ENCODE data around the gene CLEC11A.

GRCh38 chr19:50702158-50702870 lies 20.9 kb upstream of the CLEC11A start:
- no peak for TF ChIP-seq ELK1 (CRISPR knock-in tag; IDR thresholded peaks at IDR 0.05)
- TF ChIP-seq FOXM1 (IDR thresholded peaks at IDR 0.05; ENCODE audit: low read depth), result no peak
- no peak for TF ChIP-seq FOXM1 (CRISPR knock-in tag; IDR thresholded peaks at IDR 0.05; ENCODE audit: low read depth)
- no peak for TF ChIP-seq CHD2 (IDR thresholded peaks at IDR 0.05; ENCODE audit: low read depth, low read length)
- no peak for TF ChIP-seq CEBPB (tag; IDR thresholded peaks at IDR 0.05)
